ENCODE results near the gene FMN2.
"Not testable (repeated sequence)": the region's sequence is repeated elsewhere in the genome, so short reads cannot be mapped to it uniquely, and the experiment has no call there.

Gene FMN2

DNA sequence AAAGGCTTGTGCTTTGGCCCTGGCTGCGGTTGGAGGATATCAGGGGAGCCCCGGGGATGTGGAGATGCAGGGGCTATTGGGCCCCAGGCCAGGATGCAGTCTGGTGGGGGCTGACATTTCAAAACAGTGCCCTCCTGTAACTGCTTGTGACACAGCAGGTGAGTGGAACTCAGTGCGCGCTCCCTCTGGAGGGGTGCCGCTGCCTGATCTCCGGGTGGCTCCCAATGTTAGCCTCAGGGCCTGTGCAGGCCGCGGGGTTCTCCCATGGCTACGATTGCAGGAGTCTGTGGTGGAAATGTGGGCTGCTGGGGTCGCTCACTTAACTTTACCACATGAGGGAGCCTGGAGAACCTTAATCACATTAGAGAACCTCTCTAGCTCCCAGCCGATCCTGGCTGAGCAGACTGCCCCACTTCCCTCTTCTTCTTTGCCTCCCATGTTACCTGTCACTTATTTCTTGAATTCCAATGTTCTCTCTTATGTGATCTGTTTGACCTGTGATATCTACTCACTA, 163.2 kb downstream of the FMN2 start:
- DNase-seq (ENCODE audit: low read depth), result no peak

DNA sequence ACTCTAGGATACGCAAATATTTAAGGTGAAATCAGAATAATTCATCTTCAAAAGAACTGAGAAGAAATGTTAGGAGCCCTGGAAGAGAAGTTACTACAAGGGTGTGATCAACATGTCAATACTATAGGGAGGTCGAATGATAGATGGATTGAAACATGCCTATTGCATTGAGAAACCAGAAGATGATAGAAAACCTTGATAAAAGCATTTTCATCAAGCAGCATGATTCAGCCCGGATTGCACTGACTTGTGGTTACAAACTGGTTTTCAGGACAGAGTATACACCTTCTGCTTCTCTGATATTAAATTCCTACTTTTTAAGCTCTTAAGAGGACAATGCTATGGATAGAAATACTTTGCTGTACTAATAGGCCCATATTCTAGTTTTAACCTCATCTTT, 164.2 kb downstream of the FMN2 start:
- DNase-seq (ENCODE audit: low read depth), result no peak

DNA sequence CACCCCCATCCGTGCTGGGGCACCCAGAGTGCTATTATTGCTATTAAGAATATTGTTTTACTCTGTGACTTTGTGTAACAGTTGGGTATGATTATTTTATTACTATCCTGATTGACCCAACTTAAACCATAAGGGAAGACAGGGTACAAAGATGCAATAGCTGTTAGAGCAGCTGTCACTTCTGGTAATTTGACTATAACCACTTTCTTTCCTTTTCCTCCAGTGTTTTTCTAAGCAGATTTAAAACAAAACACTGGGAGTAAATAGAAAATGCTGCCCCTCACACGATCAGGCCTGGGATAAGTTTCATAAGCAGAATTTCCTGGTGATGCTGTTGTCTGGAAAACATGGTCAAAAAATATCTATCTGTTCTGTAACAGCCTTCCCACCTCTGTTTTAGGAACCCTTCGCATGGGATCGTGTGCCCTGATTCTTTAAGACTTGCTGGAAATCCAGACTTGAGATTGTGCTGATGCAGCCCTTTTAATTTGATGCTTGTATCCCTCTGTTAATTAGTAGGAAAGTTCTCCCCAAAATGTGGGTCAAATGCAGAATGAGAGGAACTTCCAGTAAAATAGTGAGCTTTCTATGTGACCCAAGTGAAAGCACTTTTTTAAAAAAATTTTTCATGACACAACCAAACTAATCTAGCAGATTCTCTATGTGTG, 165.3 kb downstream of the FMN2 start:
- DNase-seq (ENCODE audit: low read depth), result no peak

DNA sequence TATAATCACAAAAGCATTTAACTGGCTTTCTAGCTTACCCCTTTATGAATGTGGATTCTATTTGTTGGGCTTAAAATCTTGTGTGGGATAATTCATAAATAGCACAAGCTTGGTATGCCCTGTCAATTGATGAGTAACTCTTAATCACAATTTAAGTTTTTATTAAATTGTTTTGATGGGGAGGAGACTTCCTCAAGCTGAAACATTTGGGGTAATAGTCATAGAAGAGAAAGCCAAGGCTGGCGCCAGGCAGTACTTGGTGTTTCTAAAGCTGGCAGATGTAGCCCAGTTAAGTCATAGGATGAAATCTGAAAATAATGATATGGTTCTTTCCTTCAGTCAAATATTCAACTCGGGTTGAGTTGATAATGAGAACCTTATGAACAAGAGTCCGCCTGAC, 167.2 kb downstream of the FMN2 start:
- DNase-seq (ENCODE audit: low read depth), result no peak

DNA sequence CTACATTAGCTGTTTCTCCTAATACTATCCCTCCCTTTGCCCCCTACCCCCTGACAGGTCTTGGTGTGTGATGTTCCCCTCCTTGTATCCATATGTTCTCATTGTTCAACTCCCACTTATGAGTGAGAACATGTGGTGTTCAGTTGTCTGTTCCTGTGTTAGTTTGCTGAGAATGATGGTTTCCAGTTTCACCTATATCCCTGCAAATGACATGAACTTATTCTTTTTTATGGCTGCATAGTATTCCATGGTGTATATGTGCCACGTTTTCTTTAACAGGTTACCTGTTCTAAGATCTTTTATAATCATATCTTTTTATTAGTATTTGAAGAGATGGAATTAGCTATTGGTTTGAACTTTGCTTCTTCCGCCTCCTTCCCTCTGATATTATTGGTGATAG, 172.8 kb downstream of the FMN2 start:
- DNase-seq (ENCODE audit: low read depth), result not testable (repeated sequence)

DNA sequence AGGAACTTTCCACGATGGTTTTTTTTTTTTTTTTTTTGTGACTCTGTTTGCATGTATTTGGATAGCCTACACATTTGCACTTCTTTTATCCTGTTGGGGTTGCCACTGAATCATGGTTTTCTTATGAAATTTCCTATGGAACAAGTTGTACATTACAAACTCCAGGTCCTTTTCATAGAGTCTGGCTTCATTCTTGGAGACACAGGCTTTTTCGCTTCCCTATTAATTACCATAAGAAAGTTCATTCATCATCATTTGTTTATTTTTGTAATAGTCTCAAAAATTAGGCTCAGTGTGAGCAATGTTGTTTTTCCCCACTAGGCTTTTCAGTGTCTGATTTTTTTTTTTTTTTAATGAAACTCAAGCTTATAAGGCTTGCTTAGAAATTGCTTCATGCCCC, 179.4 kb downstream of the FMN2 start:
- DNase-seq (ENCODE audit: low read depth), result no peak

DNA sequence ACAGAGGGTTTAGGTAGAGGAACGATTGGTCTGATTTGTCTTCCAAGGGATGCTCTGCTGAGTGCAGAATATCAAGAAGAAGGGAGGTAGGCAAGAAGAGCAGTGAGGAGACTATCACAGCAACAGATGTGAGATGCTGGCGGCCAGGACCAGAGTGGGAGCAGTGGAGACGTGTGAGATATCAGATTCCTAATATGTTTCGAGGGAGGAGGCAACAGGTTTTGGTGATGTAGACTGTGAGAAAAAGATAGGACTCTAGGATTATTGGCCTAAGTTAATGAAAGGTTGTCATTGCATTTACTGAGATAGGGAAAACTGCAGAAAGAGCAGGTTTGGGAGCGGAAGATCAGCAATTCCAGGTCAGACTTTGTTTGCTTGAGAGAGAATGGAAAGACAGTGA, 182.9 kb downstream of the FMN2 start:
- DNase-seq (ENCODE audit: low read depth), result no peak

DNA sequence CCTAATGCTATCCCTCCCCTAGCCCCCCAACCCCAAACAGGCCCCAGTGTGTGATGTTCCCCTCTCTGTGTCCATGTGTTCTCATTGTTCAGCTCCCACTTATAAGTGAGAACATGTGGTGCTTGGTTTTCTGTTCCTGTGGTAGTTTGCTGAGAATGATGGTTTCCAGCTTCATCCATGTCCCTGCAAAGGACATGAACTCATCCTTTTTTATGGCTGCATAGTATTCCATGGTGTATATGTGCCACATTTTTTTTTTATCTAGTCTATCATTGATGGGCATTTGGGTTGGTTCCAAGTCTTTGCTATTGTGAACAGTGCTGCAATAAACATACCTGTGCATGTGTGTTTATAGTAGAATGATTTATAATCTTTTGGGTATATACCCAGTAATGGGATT, 183.5 kb downstream of the FMN2 start:
- DNase-seq (ENCODE audit: low read depth), result not testable (repeated sequence)

DNA sequence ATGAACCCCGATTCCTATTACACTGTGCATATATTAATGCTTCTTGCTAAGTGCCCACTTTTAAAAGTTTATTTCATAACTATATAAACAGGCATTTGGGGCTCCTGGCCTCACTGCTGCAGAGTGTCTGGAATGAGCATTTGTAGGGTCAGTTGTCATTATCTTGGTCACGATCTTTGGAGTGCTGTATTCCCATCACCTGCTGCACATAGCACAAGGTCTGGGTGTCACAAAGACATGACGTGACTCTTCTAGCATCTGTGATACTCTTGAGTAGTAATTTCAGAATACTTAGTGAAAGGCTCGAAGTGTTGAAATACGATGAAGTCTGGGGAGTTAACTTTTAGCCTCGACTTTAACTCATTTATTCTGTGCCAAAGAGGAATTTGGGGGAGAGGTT, 186.4 kb downstream of the FMN2 start:
- DNase-seq (ENCODE audit: low read depth), result no peak

DNA sequence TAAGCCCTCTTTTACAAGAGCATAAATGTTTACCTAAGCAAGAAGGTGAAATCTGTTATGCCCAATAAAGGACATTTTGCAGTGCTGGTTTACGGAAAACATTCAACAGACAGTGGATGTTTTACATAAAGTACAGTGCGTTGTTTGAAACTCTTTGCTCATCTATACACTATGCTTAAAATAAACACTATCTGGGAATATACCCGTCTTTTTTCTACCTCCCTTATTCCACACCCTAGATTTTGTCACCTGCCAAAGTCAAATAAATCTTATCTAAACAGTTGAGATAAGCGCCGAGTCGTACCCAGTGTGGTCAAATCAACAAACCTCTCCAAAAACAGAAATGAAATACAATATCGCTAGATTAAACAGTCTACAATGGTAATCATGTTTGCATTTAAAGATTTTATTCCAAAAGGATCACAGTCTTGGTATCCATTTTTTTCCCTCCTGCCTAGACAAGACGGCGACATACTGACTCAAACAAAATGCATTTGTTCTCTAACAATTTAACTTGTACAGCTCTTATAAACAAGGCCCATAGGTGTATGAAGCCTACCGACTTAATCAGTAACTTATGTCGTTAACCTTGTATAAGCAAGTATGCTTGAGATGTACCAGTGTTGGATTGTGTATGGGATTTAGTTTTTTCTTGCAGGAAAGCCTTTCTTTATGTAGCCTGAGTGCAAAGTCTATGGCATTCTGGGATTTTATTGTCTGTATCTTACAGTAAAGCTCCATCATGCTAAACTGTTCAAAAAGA, 189.1 kb downstream of the FMN2 start:
- no peak for DNase-seq (ENCODE audit: low read depth)

DNA sequence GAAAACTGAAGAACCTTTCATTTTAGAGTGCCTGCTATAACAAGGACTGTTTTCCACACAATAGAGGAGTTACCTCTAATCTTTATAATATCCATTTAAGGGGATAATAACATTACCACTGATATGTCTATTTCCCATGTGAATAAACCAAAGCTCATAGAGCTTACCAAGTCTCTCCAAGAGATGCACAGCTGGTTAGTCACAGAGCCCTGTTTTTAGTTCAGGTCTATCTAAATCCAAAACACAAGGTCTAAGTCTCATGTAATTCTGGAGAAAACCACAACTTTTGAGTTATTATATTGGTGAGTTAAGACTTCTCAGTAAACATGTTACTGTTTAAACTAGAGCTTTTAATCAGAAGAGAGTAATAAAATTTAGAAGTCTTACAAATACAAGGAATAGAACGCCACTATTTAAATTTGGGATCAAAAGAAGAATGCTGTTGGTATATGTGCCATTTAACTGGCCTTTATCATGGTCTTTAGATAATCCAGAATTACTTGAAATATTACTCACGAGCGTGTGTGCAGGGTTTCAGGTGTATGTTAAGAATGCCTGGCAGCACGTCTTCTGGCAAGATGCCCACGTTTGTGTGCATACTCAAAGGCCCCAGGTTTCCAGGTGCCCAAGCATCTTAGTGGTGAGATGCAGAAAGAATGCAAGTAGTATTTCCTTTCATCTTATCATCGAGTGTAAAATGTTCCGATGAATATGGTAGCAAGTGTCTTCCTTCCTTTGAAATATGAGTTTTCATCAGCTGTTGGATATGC, 190.6 kb downstream of the FMN2 start:
- no peak for DNase-seq (ENCODE audit: low read depth)

DNA sequence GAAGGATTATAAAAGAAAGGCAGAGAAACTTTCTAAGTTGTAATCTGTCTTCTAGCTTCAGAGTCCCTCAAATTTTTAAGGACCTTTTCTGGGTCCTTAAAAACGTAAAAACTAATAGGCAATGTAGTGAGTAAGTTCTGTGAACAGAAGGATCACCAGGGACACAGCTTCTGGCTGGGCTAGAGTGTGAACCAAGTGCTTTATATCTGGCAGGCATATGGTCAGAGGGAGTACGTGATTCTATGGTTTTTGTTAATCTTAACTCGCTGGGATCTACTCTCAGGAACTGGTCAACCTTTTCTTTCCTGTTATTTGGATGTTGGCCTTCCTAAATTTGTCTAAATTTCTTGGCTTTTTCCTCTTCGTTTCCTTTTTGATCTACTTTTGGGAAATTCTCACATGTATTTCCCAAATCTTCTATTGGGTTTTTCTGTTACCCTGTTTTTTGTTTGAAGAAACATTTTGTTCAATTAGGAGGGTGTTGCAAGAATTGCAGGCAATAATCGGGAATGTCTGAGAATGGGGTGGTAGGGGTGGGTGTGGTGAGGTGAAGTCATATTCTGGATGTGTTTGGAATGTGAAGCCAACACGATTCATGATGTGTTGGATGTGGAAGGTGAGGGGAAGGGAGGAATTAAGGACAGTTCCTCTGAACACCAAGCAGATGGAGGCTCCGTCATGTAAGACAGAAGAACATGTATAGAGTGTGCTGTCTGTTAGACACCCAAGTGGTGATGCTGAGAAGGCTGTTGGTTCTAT, 193.2 kb downstream of the FMN2 start:
- DNase-seq (ENCODE audit: low read depth), result no peak

DNA sequence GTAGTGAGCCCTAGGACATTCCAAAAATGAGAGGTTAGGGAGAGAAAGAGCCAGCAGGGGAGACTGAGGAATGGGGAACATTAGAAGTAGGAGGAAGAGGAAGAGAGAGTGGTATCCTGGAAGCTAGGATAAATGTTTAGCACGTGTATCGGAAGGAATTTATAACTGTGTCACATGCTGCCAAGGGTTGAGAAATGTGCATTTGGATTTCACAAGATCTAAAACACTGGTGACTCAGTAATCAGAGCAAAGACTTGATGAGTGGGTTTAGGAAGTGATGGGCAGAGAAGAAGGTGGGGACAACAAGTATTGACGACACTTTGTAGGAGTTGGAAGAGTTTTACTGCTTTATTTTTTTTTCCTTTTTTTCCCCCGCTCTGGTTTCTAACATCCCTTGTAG, 193.9 kb downstream of the FMN2 start:
- DNase-seq (ENCODE audit: low read depth), result no peak

DNA sequence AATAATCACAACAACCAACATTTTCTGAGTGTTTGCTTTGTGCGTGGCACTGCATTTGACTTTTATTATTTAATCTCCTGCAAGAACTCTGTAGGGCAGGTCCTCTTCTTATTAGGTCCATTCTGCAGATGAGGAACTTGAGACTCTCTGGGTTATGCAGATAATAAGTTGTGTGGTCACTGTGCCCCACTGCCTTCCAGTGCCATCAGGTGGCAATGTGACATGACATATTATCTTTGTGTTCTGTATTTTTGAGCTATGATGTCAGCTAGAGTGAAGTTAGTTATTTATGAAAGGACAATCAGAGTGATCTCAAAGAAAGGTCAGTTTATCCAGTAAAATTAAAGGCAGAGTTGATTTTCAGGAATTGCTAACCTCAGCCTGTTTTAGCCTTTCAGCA, 196.0 kb downstream of the FMN2 start:
- no peak for DNase-seq (ENCODE audit: low read depth)

DNA sequence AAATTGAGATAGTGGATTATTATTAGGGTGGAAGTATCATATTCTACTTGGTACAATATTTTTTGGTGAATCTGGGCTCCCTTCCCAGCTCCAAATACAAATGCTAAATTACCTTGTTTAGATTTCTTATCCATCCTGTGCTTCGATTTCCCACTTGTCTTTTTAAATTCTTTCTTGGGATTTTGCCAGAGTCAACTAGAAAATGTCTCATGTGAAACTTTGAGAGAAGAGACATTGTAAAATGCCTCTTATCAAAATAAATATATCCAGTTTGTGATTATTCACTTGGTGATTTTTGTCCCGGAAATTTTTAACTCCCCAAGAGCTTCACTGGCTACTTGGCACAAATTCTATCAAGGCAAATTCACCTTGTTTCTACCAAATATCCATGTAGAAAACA, 202.0 kb downstream of the FMN2 start:
- DNase-seq (ENCODE audit: low read depth), result no peak

DNA sequence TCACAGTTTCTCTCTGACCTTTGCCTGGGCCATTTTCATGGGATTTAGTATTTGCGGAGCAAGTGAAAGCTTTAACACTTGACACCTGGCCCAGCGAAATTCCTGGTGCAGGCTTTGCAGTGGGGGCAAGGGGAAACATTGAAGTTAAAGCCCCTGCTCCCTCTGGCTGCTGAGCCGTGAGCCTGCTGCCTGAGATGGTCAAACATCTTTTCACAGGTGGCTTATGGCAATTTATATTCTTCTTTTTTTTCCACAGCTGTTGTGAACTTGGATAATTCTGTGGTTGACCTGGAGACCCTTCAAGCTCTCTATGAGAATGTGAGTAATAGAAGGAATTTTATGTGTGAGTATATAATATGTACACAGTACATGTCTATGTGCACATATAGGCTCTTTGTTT, 202.9 kb downstream of the FMN2 start:
- no peak for DNase-seq (ENCODE audit: low read depth)

DNA sequence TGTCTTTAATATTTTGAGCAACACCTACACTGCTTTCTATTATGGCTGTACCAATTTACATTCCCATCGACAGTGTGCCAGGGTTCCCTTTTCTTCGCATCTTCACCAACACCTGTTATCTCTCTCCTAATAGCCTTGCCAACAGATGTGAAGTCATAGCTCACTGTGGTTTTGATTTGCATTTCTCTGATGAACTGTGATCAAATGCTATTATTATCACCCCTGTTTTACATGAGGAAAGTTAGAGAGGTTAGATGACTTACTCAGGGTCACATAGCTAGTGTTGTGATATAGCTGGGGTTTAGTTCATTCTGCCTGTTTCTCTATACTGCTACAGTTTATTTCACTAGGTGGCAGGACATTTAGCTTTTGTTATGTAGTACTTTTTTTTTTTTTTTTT, 204.1 kb downstream of the FMN2 start:
- no peak for DNase-seq (ENCODE audit: low read depth)

DNA sequence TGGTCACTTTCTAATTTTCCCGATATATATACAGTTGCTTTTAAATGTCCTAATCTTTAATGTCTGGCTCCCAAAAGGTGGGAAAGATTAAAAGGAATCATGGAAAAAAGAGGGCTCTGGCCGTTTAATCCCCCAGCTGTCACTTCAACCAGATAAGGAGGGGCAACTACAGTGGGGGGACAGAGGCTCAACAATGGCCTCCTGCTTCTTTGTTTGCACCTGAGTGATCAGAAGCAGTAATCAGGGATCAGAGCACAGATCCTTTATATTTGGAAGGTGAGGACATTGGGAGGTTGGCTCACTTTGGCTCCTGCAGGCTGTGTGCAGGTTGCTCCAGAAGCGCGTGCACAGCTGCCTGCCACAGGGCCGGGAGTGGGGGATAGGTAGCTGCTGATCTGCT, 212.8 kb downstream of the FMN2 start:
- DNase-seq (ENCODE audit: low read depth), result no peak

DNA sequence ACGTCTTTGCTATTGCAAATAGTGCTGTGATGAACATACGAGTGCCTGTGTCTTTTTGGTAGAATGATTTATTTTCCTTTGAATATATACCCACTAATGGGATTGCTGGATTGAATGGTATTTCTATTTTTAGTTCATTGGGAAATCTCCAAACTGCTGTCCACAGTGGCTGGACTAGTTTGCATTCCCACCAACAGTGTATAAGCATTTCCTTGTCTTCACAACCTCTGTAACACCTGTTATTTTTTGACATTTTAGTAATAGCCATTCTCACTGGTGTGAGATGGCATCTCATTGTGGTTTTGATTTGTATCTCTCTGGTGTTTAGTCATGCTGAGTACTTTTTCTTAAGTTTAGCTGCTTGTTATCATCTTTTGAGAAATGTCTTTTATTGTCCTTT, 215.0 kb downstream of the FMN2 start:
- DNase-seq (ENCODE audit: low read depth), result no peak

DNA sequence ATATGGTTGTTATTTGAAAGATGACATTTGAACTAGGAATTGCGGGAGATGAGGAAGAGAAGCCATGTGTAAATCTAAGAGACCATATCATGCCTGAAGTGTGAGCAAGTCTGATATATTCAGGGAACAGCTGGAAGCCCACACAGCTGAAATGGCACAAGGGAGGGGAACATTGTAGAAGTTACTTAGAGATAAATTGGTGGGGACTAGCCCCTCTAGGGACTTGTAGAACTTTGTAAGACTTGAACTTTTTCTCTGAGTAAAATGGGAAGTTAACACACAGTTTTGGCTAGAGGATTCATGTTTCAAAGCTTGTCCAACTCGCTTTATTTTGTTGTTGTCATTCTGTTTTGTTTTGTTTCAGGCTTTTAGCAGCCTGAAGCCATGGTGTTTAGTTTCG, 216.4 kb downstream of the FMN2 start:
- no peak for DNase-seq (ENCODE audit: low read depth)

DNA sequence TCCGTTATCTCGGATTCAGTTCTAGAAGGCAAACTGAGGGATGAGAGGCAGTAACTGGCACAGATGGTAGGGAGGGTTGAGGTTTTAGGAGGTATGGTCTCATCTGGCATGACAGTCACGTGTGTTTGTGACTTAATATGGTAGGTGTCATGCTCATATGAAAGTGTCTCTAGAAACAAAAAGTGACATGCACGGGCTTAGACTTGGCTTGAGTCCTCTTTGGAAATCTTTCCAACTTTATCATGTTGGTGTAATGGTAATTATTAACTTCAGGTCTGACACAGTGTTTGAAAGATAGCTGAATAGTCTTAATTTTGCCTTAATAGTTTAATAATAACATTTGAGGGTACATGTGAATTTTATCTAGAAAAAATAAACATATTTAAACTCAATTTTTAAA, 218.1 kb downstream of the FMN2 start:
- no peak for DNase-seq (ENCODE audit: low read depth)

DNA sequence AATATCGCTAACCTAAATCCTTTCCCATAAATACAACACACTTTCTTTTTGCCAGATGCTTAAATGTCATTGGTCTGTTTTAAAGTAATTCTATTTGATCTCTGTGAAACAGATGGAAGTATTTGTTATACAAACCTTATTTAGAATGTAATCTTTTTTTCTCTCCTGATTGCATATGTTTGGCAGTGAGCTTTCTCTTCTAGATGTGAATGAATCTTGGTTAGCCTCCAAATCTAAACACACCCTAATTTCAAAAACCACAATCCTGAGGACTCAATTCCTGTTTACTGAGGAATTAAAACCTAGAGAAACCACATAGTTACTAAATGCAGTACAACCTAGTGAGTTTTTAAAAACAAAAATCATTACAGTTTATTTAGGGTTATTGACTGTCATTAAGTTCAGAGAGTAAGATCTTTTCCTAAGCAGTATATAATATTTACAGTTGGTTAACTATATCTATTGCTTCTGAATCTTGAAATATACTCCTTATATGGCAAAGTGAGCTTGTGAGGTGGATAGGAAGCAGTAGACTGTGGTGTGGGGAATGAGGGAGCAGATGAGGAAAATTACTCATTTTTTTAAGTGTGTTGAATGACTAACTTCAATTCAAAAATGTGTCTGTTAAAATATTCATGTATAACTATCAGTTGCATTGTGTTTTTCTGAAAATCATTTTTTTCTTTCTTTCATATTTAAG, 218.7 kb downstream of the FMN2 start:
- no peak for DNase-seq (ENCODE audit: low read depth)

Measured in activated T-cell treated with anti-CD3 and anti-CD28 coated beads for 24 hours (primary cell).